Left lung (tissue), 10 donors: Measurements from ENCODE around the gene STK24. TPM values are rescaled to one million over a fixed set of nuclear protein-coding genes. Genes with fewer than 3 reads are reported as not detected.

Experiments used
- ATAC-seq: fragments of 200-7000 bp; cut with Tn5 transposase; one replicate; pipeline ENCODE4 v1.9.1; 2020; ENCODE audit warnings: moderate library complexity
- DNase-seq, 4 donors: peaks; one replicate each; pipeline ENCODE4 v3.0.0-alpha.2; 2013 to 2020
- H3K27ac ChIP-seq, 2 donors: fragments of 200-600 bp; sonication (generic) in 1 of 2; one replicate each; pipeline versions ENCODE4 v1.5.0 to v1.8.0; 2020 to 2021
- H3K27me3 ChIP-seq, 2 donors: fragments of 200-600 bp; sonication (generic) in 1 of 2; one replicate each; pipeline versions ENCODE4 v1.5.0 to v1.8.0; 2020 to 2021
- H3K36me3 ChIP-seq, 2 donors: fragments of 200-600 bp; sonication (generic) in 1 of 2; one replicate each; pipeline versions ENCODE4 v1.5.0 to v1.8.0; 2020 to 2021
- H3K4me1 ChIP-seq, 2 donors: fragments of 200-600 bp; one replicate each; pipeline ENCODE4 v1.8.0; 2021
- H3K4me3 ChIP-seq, 2 donors: fragments of 200-600 bp; sonication (generic) in 1 of 2; one replicate each; pipeline versions ENCODE4 v1.5.0 to v1.8.0; 2020 to 2021; ENCODE audit warnings: mild to moderate bottlenecking in 1 of 2
- H3K9me3 ChIP-seq, 2 donors: fragments of 200-600 bp; sonication (generic) in 1 of 2; one replicate each; pipeline versions ENCODE4 v1.5.0 to v1.8.0; 2020 to 2021
- intact Hi-C, 2 donors: fragments of 100-400 bp; cut with DNase I; formaldehyde crosslinking; loops; one replicate each; pipeline versions ENCODE4 v1.11.2 to v1.14.2; 2022
- polyA plus RNA-seq, 6 donors: library from polyadenylated mRNA; unstranded; fragments of 120-200 nt; gene quantifications; one replicate each; pipeline ENCODE4 v1.2.1, GENCODE V29; 2013; ENCODE audit not compliant: insufficient read length in 6 of 6
- total RNA-seq, 2 donors: library from RNA; stranded (reverse); fragmentation: NEBNext Ultra II Directional; extraction: Animal tissue kit (Norgen Biotek cat#: 25700); gene quantifications; one replicate each; pipeline ENCODE4 v1.2.1, GENCODE V29; 2021
- TF ChIP-seq, protein P1 (sequence below), 2 donors: fragments of 200-600 bp; sonication (generic) in 1 of 2; IDR thresholded peaks; one replicate each; pipeline versions ENCODE4 v1.5.0 to v1.8.0; 2021; ENCODE audit warnings: antibody characterized with exemption in 2 of 2
- donor health status: DM: no; HTN: yes; CAD: no.
- donor health status: DM: no; HTN: no; CAD: no.

STK24 gene
- total and polyA plus RNA-seq, 8 donors: 65.6 to 84.0 (median 75.0) TPM

DNA sequence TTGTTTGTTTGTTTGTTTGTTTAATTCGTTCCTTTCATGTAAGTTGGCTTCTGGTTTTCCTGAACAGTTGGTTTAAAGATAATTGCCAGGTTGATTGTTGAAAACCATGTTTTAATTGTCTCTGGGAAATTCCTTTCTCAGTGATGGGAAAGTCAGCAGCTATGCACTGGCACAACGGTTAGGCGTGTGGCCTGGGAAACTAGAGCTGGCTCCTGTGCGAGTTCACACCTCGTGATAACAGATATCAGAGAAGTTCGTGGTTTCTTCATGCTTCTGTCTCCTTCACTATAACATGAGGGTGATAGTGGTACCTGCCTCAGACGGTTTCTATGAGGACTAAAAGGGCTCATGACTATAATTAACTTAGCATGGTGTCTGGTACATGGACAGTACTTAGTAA lies 153.5 kb downstream of the STK24 start:
- no peaks in the 10 kb centered on the region for H3K27me3 ChIP-seq
- no peak overlapping the region for H3K27ac ChIP-seq
- peak in 1 of 4 donors; percentile 11 for DNase-seq
- no peak overlapping the region for H3K4me3 ChIP-seq
- ATAC-seq: no peak
- peaks cover 0 to 32% of the 10 kb centered on the region in 2 donors for H3K36me3 ChIP-seq
- intact Hi-C loops: no loop called here
- no peaks in the 10 kb centered on the region for H3K4me1 ChIP-seq
- TF ChIP-seq, protein P1, sequence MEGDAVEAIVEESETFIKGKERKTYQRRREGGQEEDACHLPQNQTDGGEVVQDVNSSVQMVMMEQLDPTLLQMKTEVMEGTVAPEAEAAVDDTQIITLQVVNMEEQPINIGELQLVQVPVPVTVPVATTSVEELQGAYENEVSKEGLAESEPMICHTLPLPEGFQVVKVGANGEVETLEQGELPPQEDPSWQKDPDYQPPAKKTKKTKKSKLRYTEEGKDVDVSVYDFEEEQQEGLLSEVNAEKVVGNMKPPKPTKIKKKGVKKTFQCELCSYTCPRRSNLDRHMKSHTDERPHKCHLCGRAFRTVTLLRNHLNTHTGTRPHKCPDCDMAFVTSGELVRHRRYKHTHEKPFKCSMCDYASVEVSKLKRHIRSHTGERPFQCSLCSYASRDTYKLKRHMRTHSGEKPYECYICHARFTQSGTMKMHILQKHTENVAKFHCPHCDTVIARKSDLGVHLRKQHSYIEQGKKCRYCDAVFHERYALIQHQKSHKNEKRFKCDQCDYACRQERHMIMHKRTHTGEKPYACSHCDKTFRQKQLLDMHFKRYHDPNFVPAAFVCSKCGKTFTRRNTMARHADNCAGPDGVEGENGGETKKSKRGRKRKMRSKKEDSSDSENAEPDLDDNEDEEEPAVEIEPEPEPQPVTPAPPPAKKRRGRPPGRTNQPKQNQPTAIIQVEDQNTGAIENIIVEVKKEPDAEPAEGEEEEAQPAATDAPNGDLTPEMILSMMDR (IDR thresholded peaks at IDR 0.05): no peak
- no peaks in the 10 kb centered on the region for H3K9me3 ChIP-seq

DNA sequence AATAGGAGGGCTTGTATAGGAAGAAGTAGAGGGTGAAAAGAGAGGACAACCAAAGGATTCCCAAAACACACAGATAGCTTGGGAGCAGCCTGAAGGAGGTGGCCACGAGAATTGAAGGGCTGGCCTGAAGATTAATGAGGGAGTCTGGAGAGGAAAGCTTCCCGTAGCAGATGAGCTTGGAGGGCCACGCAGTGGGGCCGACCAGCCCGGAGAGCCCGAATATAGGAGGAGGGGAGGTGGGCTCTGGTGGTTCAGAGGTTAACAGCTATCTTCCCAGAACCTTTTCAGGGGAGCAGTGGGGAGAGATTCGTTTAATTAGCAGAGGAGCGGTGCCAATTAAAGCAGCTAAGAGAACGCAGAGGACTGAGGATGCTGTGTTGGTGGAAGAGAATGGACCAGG lies 154.9 kb downstream of the STK24 start:
- H3K27me3 ChIP-seq: no peaks in the 10 kb centered on the region
- peaks cover 0 to 21% of the 10 kb centered on the region in 2 donors for H3K36me3 ChIP-seq
- H3K27ac ChIP-seq: no peak overlapping the region
- intact Hi-C loops: no loop called here
- peaks cover 0 to 5% of the 10 kb centered on the region in 2 donors for H3K9me3 ChIP-seq
- DNase-seq: peak in 1 of 4 donors; percentile 15
- H3K4me1 ChIP-seq: no peaks in the 10 kb centered on the region
- ATAC-seq: no peak
- TF ChIP-seq, protein P1 (IDR thresholded peaks at IDR 0.05): no peak
- H3K4me3 ChIP-seq: no peak overlapping the region

DNA sequence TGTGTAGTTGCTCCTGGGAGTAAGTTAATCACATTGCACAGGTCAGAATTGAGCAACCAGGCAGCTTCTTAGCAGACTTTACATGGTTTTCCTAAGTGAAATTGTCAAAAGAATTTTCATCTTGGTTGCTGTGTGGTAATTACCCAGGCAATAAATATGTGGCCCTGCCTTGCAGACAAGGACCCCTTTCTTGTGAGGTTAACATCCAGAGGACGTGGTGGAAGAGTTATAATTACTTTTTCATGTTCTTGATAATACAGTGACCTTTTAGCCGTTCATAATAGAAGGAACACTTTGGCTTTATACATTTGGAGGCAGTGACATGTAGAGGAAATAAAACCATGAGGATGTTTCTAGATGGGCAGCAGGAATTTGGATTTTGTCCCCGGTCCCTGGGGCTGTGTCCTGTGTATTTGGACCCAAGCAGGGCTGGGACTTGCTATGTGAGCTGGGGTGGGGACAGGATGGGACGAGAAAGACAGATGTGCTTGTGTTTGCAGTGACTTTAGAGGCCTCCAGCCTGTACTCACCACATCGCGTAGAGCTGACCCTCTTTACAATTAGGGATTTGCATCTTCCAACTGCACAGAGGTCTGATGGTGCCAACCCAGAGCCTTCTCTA lies 156.2 kb downstream of the STK24 start:
- Histone ChIP-seq H3K4me1 (no peaks in the 10 kb centered on the region), H3K27me3 (no peaks in the 10 kb centered on the region), H3K9me3 (peaks cover 0 to 9% of the 10 kb centered on the region in 2 donors), H3K4me3 (no peak overlapping the region), H3K27ac (no peak overlapping the region), H3K36me3 (peaks cover 0 to 14% of the 10 kb centered on the region in 2 donors)
- TF ChIP-seq, protein P1 (IDR thresholded peaks at IDR 0.05): no peak
- intact Hi-C loops: no loop called here
- ATAC-seq: no peak
- peak in 1 of 4 donors; percentile 12 for DNase-seq

DNA sequence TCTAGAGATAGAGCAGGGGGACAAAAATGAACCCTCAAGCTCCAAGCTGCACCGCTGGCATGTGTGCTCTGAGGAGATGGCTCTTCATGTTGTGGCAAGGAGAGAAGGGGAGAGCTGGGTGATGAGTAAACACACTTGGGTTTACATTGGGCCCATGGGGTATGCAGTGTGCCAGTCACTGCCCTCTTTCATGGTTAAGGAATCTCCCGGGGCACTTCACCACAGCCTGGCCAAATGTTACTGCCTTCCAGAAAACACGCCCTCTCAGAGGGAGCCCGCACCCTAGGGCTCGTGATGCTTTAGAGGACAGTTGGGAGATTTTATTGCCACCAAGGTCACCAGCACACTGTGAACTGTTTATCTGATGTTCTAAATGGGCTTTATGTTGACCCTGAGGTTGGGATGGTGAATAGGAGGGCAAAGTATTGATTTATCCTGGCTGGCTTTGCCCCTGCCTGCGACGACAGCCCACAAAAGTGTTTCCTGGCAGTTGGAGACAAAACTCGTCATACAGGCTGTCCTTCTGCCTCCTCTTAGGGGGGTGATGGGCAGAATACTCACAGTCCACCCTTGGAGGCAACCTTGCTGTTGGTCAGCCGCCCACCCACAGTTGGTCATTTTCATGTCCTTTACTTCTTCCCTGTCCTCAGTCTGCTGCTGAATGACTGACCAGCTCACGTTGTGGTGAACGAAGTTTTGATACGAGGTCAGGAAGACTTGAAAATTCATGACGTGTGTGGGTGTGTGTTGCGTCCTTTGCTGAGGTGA lies 156.9 kb downstream of the STK24 start:
- TF ChIP-seq, protein P1 (IDR thresholded peaks at IDR 0.05): no peak

DNA sequence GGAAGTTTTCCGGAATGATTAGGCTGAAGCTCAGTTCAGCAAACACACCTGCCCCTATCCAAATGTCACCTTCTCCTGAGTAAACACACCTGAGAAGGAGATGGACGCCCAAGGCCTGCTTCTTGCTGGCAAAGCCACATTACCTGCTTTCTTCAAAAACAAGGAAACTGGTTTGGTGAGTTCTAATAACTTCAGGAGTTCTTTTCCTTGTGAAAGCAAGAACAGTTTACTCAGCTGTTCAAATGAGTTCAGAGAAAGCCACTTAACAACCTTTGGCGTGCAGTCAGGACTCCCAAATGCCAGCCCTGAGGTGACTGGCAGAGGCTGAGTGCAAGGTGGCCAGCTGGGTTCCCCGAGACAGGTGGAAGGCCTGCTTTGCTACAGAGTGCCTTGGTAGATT lies 160.5 kb downstream of the STK24 start:
- peak in 3 of 4 donors; percentile 53 to 87 (median 75) for DNase-seq
- peak; percentile 84 for ATAC-seq
- H3K4me1 ChIP-seq: peaks cover 0 to 10% of the 10 kb centered on the region in 2 donors
- H3K27me3 ChIP-seq: no peaks in the 10 kb centered on the region
- TF ChIP-seq, protein P1 (IDR thresholded peaks at IDR 0.05): no peak
- intact Hi-C loops: no loop called here
- peaks cover 0 to 10% of the 10 kb centered on the region in 2 donors for H3K36me3 ChIP-seq
- peak overlapping the region in 1 of 2 donors; percentile 37 for H3K27ac ChIP-seq
- no peak overlapping the region for H3K4me3 ChIP-seq
- peaks cover 0 to 9% of the 10 kb centered on the region in 2 donors for H3K9me3 ChIP-seq

More for the DNA sequence above, 156.9 kb downstream of the STK24 start:
- peaks cover 0 to 18% of the 10 kb centered on the region in 2 donors for H3K36me3 ChIP-seq
- DNase-seq (peak in 1 of 4 donors; percentile 44), ATAC-seq (peak; percentile 55)
- H3K4me1 ChIP-seq: no peaks in the 10 kb centered on the region
- peak overlapping the region; percentile 7 to 23 for H3K27ac ChIP-seq
- no peak overlapping the region for H3K4me3 ChIP-seq
- intact Hi-C loops: no loop called here
- H3K27me3 ChIP-seq: no peaks in the 10 kb centered on the region
- peaks cover 0 to 9% of the 10 kb centered on the region in 2 donors for H3K9me3 ChIP-seq
